Ovary (tissue), 9 donors: Measurements from ENCODE around the gene PLS1. TPM values are rescaled to one million over a fixed set of nuclear protein-coding genes. Genes with fewer than 3 reads are reported as not detected.
A peak's percentile ranks its signal among the peaks of the same experiment; 100 is the strongest.
"Not testable (repeated sequence)": the region's sequence is repeated elsewhere in the genome, so short reads cannot be mapped to it uniquely, and the experiment has no call there.

ENCODE experiments used
- DNase-seq, 5 donors: peaks; one replicate each; pipeline ENCODE4 v3.0.0-alpha.2; 2019 to 2020
- H3K27ac ChIP-seq, 2 donors: fragments of 200-600 bp; one replicate each; pipeline versions ENCODE4 v1.5.1 to v1.8.0; 2019 to 2022
- H3K27me3 ChIP-seq: fragments of 200-600 bp; one replicate; pipeline ENCODE4 v1.8.0; 2022
- H3K36me3 ChIP-seq: fragments of 200-600 bp; sonication (generic); one replicate; pipeline ENCODE4 v1.5.1; 2019
- H3K4me1 ChIP-seq: one replicate; pipeline ENCODE4 v1.8.1; 2013; ENCODE audit warnings: mild to moderate bottlenecking, moderate library complexity; ENCODE audit not compliant: insufficient read depth
- H3K4me3 ChIP-seq: fragments of 200-600 bp; sonication (generic); one replicate; pipeline ENCODE4 v1.5.1; 2017
- H3K9me3 ChIP-seq, 2 donors: fragments of 200-600 bp in 1 of 2; sonication (generic) in 1 of 2; one replicate each; pipeline versions ENCODE4 v1.5.1 to v1.8.1; 2013 to 2019; ENCODE audit warnings: mild to moderate bottlenecking in 1 of 2, moderate library complexity in 1 of 2
- EP300 ChIP-seq: sonication (generic); formaldehyde crosslinking; IDR thresholded peaks from one replicate; pipeline ENCODE4 v1.6.1; 2017; ENCODE audit warnings: antibody characterized with exemption
- POLR2A ChIP-seq: fragments of 450-650 bp; IDR thresholded peaks from one replicate; pipeline ENCODE4 v1.6.1; 2017; ENCODE audit warnings: antibody characterized with exemption, mild to moderate bottlenecking, moderate library complexity
- WGBS, 3 donors: extraction: QIAGEN DNeasy Blood & Tissue Kit in 1 of 3; methylation state at CpG; one replicate each; pipeline versions ENCODE4 v1.1.5 to v1.1.7; 2013 to 2017; 5-methylcytosine and 5-hydroxymethylcytosine counted together
- intact Hi-C, 4 donors: fragments of 100-400 bp; cut with DNase I; formaldehyde crosslinking; loops; one replicate each; pipeline versions ENCODE4 v1.11.0 to v1.15.1; 2022 to 2023
- polyA plus RNA-seq, 2 donors: library from polyadenylated mRNA; stranded (reverse); fragments of 200-250 nt in 1 of 2; fragments of 350-450 nt in 1 of 2; fragmentation: Illumina TruSeq in 1 of 2; extraction: RNeasy Lipid Tissue Mini Kit (QIAGEN cat#74804) in 1 of 2; gene quantifications; one replicate each; pipeline ENCODE4 v1.2.3, GENCODE V29; 2013 to 2014
- total RNA-seq, 7 donors: library from RNA; depleted of rRNA in 2 of 7; stranded (reverse); fragments of >200 nt in 2 of 7; fragmentation: NEBNext Ultra II Directional in 3 of 7; extraction: Animal tissue kit (Norgen Biotek cat#: 25700) in 3 of 7; gene quantifications; one replicate each; pipeline versions ENCODE4 v1.1.0 to v1.2.4, GENCODE V29; 2016 to 2023
- TF ChIP-seq, protein P1 (sequence below), 3 donors: fragments of 450-650 bp in 2 of 3; fragments of 200-600 bp in 1 of 3; IDR thresholded peaks; one replicate each; pipeline versions ENCODE4 v1.5.1 to v1.8.0; 2016 to 2022; ENCODE audit warnings: antibody characterized with exemption in 3 of 3, mild to moderate bottlenecking in 1 of 3
- donor health status: DM: no; HTN: no; CAD: no; lungs with moderate emphysema.
- donor health status: DM: no; HTN: no; CAD: no.
- donor health status: Bipolar disorder and iron deficiency.
- donor health status: DM: yes; HTN: yes; CAD: no.
- donor health status: DM: no; HTN: no; CAD: no.
- donor health status: DM: yes; HTN: yes; CAD: no.

PLS1 gene
- total and polyA plus RNA-seq, 9 donors = 0.61 to 6.9 (median 1.7) TPM

DNA sequence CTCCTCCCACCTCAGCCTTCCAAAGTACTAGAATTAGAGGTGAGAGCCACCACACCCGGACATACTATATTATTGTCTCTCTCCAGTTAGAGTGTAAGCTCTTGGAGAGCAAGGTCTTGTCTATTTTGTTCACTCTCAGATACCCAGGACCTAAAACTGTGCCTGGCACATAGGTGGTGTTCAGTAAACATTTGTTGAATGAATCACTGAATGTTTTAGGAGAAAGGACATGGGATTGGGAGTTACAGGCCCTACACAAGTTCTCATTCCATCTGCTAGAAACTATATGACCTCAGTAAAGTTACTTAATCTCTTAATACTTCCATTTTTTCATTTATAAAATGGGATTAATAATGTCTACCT, 16.2 kb upstream of the PLS1 start:
- Histone ChIP-seq H3K9me3 (no peaks in the 10 kb centered on the region), H3K36me3 (no peaks in the 10 kb centered on the region), H3K4me3 (no peak overlapping the region), H3K27me3 (no peaks in the 10 kb centered on the region), H3K4me1 (peaks cover 7% of the 10 kb centered on the region), H3K27ac (no peak overlapping the region)
- intact Hi-C loops = loop anchor here in 2 of 4 donors (10.0 kb wide), 2 partner anchors 405 to 415 kb away; no protein-coding TSS in a partner anchor
- no peak for DNase-seq
- WGBS, 3 donors = 87 to 96% (median 94%) methylated on average over 1 of the region's 1 CpG
- TF ChIP-seq, protein P1, sequence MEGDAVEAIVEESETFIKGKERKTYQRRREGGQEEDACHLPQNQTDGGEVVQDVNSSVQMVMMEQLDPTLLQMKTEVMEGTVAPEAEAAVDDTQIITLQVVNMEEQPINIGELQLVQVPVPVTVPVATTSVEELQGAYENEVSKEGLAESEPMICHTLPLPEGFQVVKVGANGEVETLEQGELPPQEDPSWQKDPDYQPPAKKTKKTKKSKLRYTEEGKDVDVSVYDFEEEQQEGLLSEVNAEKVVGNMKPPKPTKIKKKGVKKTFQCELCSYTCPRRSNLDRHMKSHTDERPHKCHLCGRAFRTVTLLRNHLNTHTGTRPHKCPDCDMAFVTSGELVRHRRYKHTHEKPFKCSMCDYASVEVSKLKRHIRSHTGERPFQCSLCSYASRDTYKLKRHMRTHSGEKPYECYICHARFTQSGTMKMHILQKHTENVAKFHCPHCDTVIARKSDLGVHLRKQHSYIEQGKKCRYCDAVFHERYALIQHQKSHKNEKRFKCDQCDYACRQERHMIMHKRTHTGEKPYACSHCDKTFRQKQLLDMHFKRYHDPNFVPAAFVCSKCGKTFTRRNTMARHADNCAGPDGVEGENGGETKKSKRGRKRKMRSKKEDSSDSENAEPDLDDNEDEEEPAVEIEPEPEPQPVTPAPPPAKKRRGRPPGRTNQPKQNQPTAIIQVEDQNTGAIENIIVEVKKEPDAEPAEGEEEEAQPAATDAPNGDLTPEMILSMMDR (IDR thresholded peaks at IDR 0.05) = no peak
- TF ChIP-seq POLR2A (no peak), EP300 (no peak)

DNA sequence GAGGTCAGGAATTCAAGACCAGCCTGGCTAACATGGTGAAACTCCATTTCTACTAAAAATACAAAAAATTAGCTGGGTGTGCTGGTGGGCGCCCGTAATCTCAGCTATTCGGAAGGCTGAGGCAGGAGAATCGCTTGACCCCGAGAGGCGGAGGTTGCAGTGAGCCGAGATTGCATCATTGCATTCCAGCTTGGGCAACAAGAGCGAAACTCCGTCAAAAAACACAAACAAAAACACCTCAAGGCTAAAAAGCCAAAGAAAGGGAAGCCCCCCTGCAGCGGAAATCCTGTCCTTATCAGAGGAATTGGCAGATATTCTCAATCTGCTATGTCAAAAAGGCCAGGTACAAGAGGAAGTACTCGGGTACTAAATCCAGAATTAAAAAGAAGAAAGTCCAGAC, 15.1 kb upstream of the PLS1 start:
- not testable (repeated sequence) for H3K4me3 ChIP-seq, H3K4me1 ChIP-seq, H3K9me3 ChIP-seq, DNase-seq, H3K27me3 ChIP-seq, H3K36me3 ChIP-seq, H3K27ac ChIP-seq
- intact Hi-C loops = loop anchor here in 2 of 4 donors (10.0 kb wide), 2 partner anchors 404 to 414 kb away; no protein-coding TSS in a partner anchor
- WGBS, 3 donors = 71 to 81% (median 76%) methylated on average over 11 of the region's 11 CpGs

DNA sequence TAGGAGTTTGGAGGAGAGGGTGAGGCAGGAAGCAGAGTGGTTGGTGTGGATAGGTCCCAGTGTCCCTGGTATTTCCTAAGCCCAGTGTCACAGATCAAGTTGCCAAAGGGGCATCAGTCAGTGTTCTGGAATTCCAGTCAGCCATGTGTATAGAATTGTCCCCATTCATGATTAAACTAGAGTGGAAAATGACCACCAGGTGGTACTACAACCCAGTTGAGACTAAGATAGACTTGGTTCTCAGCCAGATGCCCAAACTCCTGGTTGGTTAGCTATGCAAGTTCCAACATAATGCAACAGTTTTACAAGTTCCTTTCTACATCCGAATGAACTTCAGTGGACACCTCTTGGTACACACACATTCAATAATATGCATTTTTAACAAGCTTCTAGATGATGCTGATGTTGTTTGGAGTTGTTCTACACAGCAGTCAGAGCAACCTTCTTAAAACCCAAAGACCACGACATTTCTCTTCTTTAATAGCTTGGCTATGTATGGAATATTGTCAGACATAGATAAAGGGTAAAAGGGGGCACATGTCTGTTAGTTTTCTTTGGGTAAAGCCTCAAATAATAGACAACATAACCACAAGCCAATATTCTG, 9.3 kb upstream of the PLS1 start:
- Histone ChIP-seq H3K27me3 (no peaks in the 10 kb centered on the region), H3K27ac (no peak overlapping the region), H3K36me3 (no peaks in the 10 kb centered on the region), H3K4me3 (no peak overlapping the region), H3K4me1 (no peaks in the 10 kb centered on the region), H3K9me3 (no peaks in the 10 kb centered on the region)
- intact Hi-C loops = loop anchor here in 2 of 4 donors (10.0 kb wide), 2 partner anchors 398 to 408 kb away; no protein-coding TSS in a partner anchor
- no peak for TF ChIP-seq POLR2A
- TF ChIP-seq, protein P1 (IDR thresholded peaks at IDR 0.05) = peak in 1 of 3 donors; percentile 34
- no peak for DNase-seq
- WGBS, 3 donors = 33 to 42% (median 39%) methylated on average over 2 of the region's 2 CpGs

DNA sequence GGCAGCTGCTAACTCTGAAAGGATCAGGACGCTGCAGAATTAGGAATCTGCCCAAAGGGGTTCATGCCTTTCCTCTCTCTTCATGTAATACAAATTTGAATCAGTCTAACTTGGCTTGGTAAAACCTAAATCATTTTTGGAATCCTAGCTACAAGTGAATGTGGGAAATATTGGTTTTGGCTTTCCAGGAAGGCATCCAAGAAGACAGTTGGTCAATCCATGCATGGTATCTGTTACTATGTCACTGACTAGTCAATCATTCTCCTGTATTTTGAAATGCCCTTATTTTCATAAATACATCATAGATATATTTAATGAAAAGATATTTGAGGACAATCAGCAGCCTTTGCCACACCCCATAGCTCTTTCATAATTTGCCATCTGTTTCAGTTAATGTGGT, 7.5 kb upstream of the PLS1 start:
- no peaks in the 10 kb centered on the region for H3K36me3 ChIP-seq
- H3K27ac ChIP-seq = no peak overlapping the region
- DNase-seq = no peak
- no peaks in the 10 kb centered on the region for H3K9me3 ChIP-seq
- 71 to 85% (median 78%) methylated on average over 1 of the region's 1 CpG for WGBS, 3 donors
- H3K27me3 ChIP-seq = no peaks in the 10 kb centered on the region
- TF ChIP-seq, protein P1 (IDR thresholded peaks at IDR 0.05) = no peak
- TF ChIP-seq POLR2A (no peak), EP300 (no peak)
- intact Hi-C loops = loop anchor here in 2 of 4 donors (10.0 kb wide), 2 partner anchors 396 to 406 kb away; no protein-coding TSS in a partner anchor
- no peak overlapping the region for H3K4me3 ChIP-seq
- no peaks in the 10 kb centered on the region for H3K4me1 ChIP-seq

DNA sequence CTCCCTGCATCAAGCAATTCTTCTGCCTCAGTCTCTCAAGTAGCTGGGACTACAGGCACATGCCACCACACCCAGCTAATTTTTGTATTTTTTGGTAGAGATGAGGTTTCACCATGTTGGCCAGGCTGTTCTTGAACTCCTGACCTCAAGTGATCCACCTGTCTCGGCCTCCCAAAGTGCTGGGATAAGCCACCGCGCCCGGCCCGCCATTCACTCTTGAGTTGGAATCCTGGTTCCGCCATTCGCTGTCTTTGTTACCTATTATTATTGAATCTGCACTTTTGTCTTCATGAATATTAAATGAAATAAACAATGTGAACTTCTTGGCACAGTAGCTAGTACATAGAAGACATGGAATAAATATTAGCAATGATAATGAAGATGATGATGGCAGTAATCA, 3.9 kb upstream of the PLS1 start:
- intact Hi-C loops = not testable (repeated sequence)

More for the DNA sequence above, 3.9 kb upstream of the PLS1 start:
- H3K27ac ChIP-seq, H3K9me3 ChIP-seq, H3K36me3 ChIP-seq, H3K4me1 ChIP-seq, DNase-seq, H3K4me3 ChIP-seq, H3K27me3 ChIP-seq: not testable (repeated sequence)
- WGBS, 3 donors = 95 to 96% (median 95%) methylated on average over 7 of the region's 7 CpGs
